SK-N-SH (cell line): ENCODE data around the gene LRRC73.

Source experiments
- CHD2 ChIP-seq: fragments of 150-350 bp; IDR thresholded peaks from 2 replicates; pipeline ENCODE4 v1.6.1; 2018; ENCODE audit warnings: low read length; ENCODE audit not compliant: partially characterized antibody
- EP300 ChIP-seq, 2 experiments: IDR thresholded peaks; 2 replicates each; pipeline versions ENCODE4 v1.4.0 to v1.6.1; 2012; ENCODE audit warnings: borderline replicate concordance in 1 of 2, low read depth in 1 of 2, low read length in 1 of 2
- EZH2phosphoT487 ChIP-seq: fragments of 200-600 bp; sonication (generic); IDR thresholded peaks from 2 replicates; pipeline ENCODE4 v1.6.1; 2017; ENCODE audit warnings: low read depth, mixed run types, mild to moderate bottlenecking, antibody characterized with exemption, moderate library complexity, borderline replicate concordance
- FOXM1 ChIP-seq: IDR thresholded peaks from 2 replicates; pipeline ENCODE4 v1.4.0; 2012; ENCODE audit warnings: low read depth, mild to moderate bottlenecking
- GABPA ChIP-seq: IDR thresholded peaks from 2 replicates; pipeline ENCODE4 v1.4.0; 2012; ENCODE audit warnings: low read depth, mild to moderate bottlenecking
- JUND ChIP-seq: IDR thresholded peaks from 2 replicates; pipeline ENCODE4 v1.4.0; 2012
- NFIC ChIP-seq: IDR thresholded peaks from 2 replicates; pipeline ENCODE4 v1.4.0; 2012; ENCODE audit warnings: borderline replicate concordance
- NRF1 ChIP-seq: IDR thresholded peaks from 2 replicates; pipeline ENCODE4 v1.6.1; 2012; ENCODE audit warnings: low read depth, mild to moderate bottlenecking, low read length
- POLR2AphosphoS5 ChIP-seq: IDR thresholded peaks from 2 replicates; pipeline ENCODE4 v1.6.1; 2012; ENCODE audit warnings: low read depth, low read length
- RAD21 ChIP-seq: IDR thresholded peaks from 2 replicates; pipeline ENCODE4 v1.6.1; 2012; ENCODE audit warnings: mild to moderate bottlenecking, low read length
- RFX5 ChIP-seq: IDR thresholded peaks from 2 replicates; pipeline ENCODE4 v1.6.1; 2012; ENCODE audit warnings: mild to moderate bottlenecking, improper control_type of control experiment, low read length
- YY1 ChIP-seq: IDR thresholded peaks from 2 replicates; pipeline ENCODE4 v1.4.0; 2012; ENCODE audit warnings: low read depth, mild to moderate bottlenecking
- TF ChIP-seq, protein P1 (sequence below): fragments of 200-600 bp; sonication (generic); IDR thresholded peaks from 2 replicates; pipeline ENCODE4 v1.6.1; 2017; ENCODE audit warnings: antibody characterized with exemption, mild to moderate bottlenecking, moderate library complexity
- TF ChIP-seq, protein P2 (sequence below): IDR thresholded peaks from 2 replicates; pipeline ENCODE4 v1.6.1; 2012; ENCODE audit warnings: mild to moderate bottlenecking, low read depth, low read length, moderate library complexity

DNA sequence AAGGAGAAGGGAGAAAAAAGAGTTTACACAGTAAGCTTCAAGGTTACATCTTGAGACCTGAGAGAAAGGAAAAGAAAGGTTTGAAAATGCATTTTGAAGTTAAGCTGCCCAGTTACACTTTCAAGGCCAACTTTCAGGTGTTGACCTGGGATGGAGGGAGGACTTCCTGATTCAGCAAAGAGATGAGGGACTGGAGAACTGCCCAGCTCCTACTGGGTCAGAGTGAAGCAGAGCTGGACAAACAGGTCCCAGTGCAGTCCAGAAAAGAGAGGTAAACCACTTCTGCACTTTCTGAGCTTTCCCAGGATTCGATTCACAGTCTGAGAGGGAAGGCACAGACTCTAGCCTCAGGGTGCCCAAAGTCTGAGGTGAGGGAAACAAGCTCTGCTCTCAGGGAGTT is 38.7 kb downstream of the LRRC73 start:
- no peak for TF ChIP-seq POLR2AphosphoS5
- TF ChIP-seq, protein P1, sequence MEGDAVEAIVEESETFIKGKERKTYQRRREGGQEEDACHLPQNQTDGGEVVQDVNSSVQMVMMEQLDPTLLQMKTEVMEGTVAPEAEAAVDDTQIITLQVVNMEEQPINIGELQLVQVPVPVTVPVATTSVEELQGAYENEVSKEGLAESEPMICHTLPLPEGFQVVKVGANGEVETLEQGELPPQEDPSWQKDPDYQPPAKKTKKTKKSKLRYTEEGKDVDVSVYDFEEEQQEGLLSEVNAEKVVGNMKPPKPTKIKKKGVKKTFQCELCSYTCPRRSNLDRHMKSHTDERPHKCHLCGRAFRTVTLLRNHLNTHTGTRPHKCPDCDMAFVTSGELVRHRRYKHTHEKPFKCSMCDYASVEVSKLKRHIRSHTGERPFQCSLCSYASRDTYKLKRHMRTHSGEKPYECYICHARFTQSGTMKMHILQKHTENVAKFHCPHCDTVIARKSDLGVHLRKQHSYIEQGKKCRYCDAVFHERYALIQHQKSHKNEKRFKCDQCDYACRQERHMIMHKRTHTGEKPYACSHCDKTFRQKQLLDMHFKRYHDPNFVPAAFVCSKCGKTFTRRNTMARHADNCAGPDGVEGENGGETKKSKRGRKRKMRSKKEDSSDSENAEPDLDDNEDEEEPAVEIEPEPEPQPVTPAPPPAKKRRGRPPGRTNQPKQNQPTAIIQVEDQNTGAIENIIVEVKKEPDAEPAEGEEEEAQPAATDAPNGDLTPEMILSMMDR, result no peak
- TF ChIP-seq JUND, result no peak
- TF ChIP-seq EP300 (IDR thresholded peaks at IDR 0.05; ENCODE audit: borderline replicate concordance in 1 of 2, low read depth in 1 of 2, low read length in 1 of 2), result no peak
- TF ChIP-seq RFX5, result no peak
- TF ChIP-seq RAD21, result no peak
- TF ChIP-seq FOXM1, result no peak
- TF ChIP-seq GABPA, result no peak
- no peak for TF ChIP-seq EZH2phosphoT487
- TF ChIP-seq YY1, result no peak
- TF ChIP-seq NRF1, result no peak
- TF ChIP-seq CHD2, result no peak
- TF ChIP-seq, protein P2, sequence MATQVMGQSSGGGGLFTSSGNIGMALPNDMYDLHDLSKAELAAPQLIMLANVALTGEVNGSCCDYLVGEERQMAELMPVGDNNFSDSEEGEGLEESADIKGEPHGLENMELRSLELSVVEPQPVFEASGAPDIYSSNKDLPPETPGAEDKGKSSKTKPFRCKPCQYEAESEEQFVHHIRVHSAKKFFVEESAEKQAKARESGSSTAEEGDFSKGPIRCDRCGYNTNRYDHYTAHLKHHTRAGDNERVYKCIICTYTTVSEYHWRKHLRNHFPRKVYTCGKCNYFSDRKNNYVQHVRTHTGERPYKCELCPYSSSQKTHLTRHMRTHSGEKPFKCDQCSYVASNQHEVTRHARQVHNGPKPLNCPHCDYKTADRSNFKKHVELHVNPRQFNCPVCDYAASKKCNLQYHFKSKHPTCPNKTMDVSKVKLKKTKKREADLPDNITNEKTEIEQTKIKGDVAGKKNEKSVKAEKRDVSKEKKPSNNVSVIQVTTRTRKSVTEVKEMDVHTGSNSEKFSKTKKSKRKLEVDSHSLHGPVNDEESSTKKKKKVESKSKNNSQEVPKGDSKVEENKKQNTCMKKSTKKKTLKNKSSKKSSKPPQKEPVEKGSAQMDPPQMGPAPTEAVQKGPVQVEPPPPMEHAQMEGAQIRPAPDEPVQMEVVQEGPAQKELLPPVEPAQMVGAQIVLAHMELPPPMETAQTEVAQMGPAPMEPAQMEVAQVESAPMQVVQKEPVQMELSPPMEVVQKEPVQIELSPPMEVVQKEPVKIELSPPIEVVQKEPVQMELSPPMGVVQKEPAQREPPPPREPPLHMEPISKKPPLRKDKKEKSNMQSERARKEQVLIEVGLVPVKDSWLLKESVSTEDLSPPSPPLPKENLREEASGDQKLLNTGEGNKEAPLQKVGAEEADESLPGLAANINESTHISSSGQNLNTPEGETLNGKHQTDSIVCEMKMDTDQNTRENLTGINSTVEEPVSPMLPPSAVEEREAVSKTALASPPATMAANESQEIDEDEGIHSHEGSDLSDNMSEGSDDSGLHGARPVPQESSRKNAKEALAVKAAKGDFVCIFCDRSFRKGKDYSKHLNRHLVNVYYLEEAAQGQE, result no peak
- TF ChIP-seq NFIC, result no peak
